BLaER1 treated with 17β-estradiol and CSF1 and Interleukin-3, amounts not matched to agents 10 nM and 100 nM (cell line): Measurements from ENCODE around the gene SMTNL2.

ENCODE experiments used
- H3K27ac ChIP-seq, 11 experiments: shearing (Covaris generic); formaldehyde crosslinking; 2 replicates each; pipeline ENCODE4 v1.8.1; 2022
- H3K27me3 ChIP-seq, 11 experiments: shearing (Covaris generic); formaldehyde crosslinking; 2 replicates each; pipeline ENCODE4 v1.8.1; 2022
- H3K36me3 ChIP-seq, 11 experiments: shearing (Covaris generic); formaldehyde crosslinking; 2 replicates each; pipeline ENCODE4 v1.8.1; 2022
- H3K4me1 ChIP-seq, 10 experiments: shearing (Covaris generic); formaldehyde crosslinking; 2 replicates each; pipeline ENCODE4 v1.8.1; 2022
- H3K4me2 ChIP-seq, 11 experiments: shearing (Covaris generic); formaldehyde crosslinking; 2 replicates each; pipeline ENCODE4 v1.8.1; 2022
- H3K4me3 ChIP-seq, 10 experiments: shearing (Covaris generic); formaldehyde crosslinking; 2 replicates each; pipeline ENCODE4 v1.8.1; 2022
- H3K9ac ChIP-seq, 11 experiments: shearing (Covaris generic); formaldehyde crosslinking; 2 replicates each; pipeline ENCODE4 v1.8.1; 2022
- H3K9me3 ChIP-seq, 11 experiments: shearing (Covaris generic); formaldehyde crosslinking; replicated peaks in 1 of 11; 2 replicates each; pipeline ENCODE4 v1.8.1; 2022
- H4K20me1 ChIP-seq, 11 experiments: shearing (Covaris generic); formaldehyde crosslinking; 2 replicates each; pipeline ENCODE4 v1.8.1; 2022
- Cebpa-rat ChIP-seq, 11 experiments: shearing (Covaris generic); IDR thresholded peaks; 2 replicates each; pipeline ENCODE4 v1.8.1; 2022

The SMTNL2 gene

GRCh38 chr17:4542726-4543191 is 41.6 kb upstream of the SMTNL2 start:
- TF ChIP-seq Cebpa-rat (IDR thresholded peaks at IDR 0.05) = no peak
- H3K9ac ChIP-seq = peak overlapping the region in 1 of 11 experiments; percentile 6; a peak in 2 of 22 replicates
- no peak overlapping the region for H3K4me2 ChIP-seq
- peaks cover 0 to 95% (median 90%) of the 10 kb centered on the region in 11 experiments; a peak in 19 of 22 replicates for H4K20me1 ChIP-seq
- no peak overlapping the region for H3K4me3 ChIP-seq
- H3K4me1 ChIP-seq = peaks cover 7 to 39% (median 22%) of the 10 kb centered on the region in 10 experiments
- H3K27ac ChIP-seq = no peak overlapping the region
- H3K36me3 ChIP-seq = peaks cover 71 to 96% (median 95%) of the 10 kb centered on the region in 11 experiments
- H3K9me3 ChIP-seq = no peaks in the 10 kb centered on the region
- no peaks in the 10 kb centered on the region for H3K27me3 ChIP-seq

- no peak overlapping the region for H3K4me3 ChIP-seq
- no peaks in the 10 kb centered on the region for H3K27me3 ChIP-seq
- no peak overlapping the region for H3K27ac ChIP-seq
- H3K9me3 ChIP-seq = no peaks in the 10 kb centered on the region
- peaks cover 76 to 96% (median 95%) of the 10 kb centered on the region in 11 experiments for H3K36me3 ChIP-seq
- no peak overlapping the region for H3K9ac ChIP-seq
- peaks cover 0 to 30% (median 14%) of the 10 kb centered on the region in 10 experiments; a peak in 17 of 20 replicates for H3K4me1 ChIP-seq
- no peak for TF ChIP-seq Cebpa-rat (IDR thresholded peaks at IDR 0.05)
- no peak overlapping the region for H3K4me2 ChIP-seq
- H4K20me1 ChIP-seq = peaks cover 0 to 95% (median 90%) of the 10 kb centered on the region in 11 experiments; a peak in 18 of 22 replicates
These were observed 40.7 kb upstream of the SMTNL2 start for GRCh38 chr17:4543557-4544026.

GRCh38 chr17:4544135-4544950 is 40.0 kb upstream of the SMTNL2 start:
- H3K36me3 ChIP-seq = peaks cover 76 to 96% (median 95%) of the 10 kb centered on the region in 11 experiments
- H4K20me1 ChIP-seq = peaks cover 0 to 95% (median 90%) of the 10 kb centered on the region in 11 experiments; a peak in 18 of 22 replicates
- H3K4me3 ChIP-seq = no peak overlapping the region

GRCh38 chr17:4544951-4545216 is 39.4 kb upstream of the SMTNL2 start:
- Histone ChIP-seq H3K27me3 (no peaks in the 10 kb centered on the region), H3K36me3 (peaks cover 76 to 96% (median 95%) of the 10 kb centered on the region in 11 experiments), H3K4me3 (no peak overlapping the region)

More at GRCh38 chr17:4544135-4544950, 40.0 kb upstream of the SMTNL2 start:
- no peaks in the 10 kb centered on the region for H3K9me3 ChIP-seq
- H3K4me2 ChIP-seq = no peak overlapping the region
- H3K9ac ChIP-seq = no peak overlapping the region
- no peak for TF ChIP-seq Cebpa-rat (IDR thresholded peaks at IDR 0.05)
- peaks cover 0 to 23% (median 6%) of the 10 kb centered on the region in 10 experiments; a peak in 14 of 20 replicates for H3K4me1 ChIP-seq
- no peaks in the 10 kb centered on the region for H3K27me3 ChIP-seq
- no peak overlapping the region for H3K27ac ChIP-seq

GRCh38 chr17:4545217-4545951 is 38.9 kb upstream of the SMTNL2 start:
- Histone ChIP-seq H3K27ac (no peak overlapping the region), H3K36me3 (peaks cover 76 to 96% (median 95%) of the 10 kb centered on the region in 11 experiments)

More at GRCh38 chr17:4544951-4545216, 39.4 kb upstream of the SMTNL2 start:
- Histone ChIP-seq H3K9me3 (no peaks in the 10 kb centered on the region), H3K4me2 (no peak overlapping the region), H3K4me1 (peaks cover 0 to 17% (median under 1%) of the 10 kb centered on the region in 10 experiments; a peak in 9 of 20 replicates), H4K20me1 (peaks cover 0 to 95% (median 90%) of the 10 kb centered on the region in 11 experiments; a peak in 18 of 22 replicates), H3K27ac (no peak overlapping the region), H3K9ac (no peak overlapping the region)
- TF ChIP-seq Cebpa-rat (IDR thresholded peaks at IDR 0.05) = no peak

GRCh38 chr17:4547118-4547906 is 37.0 kb upstream of the SMTNL2 start:
- Histone ChIP-seq H3K27ac (no peak overlapping the region), H3K9me3 (no peaks in the 10 kb centered on the region), H4K20me1 (peaks cover 0 to 95% (median 88%) of the 10 kb centered on the region in 11 experiments; a peak in 18 of 22 replicates), H3K36me3 (peaks cover 79 to 96% (median 95%) of the 10 kb centered on the region in 11 experiments), H3K9ac (no peak overlapping the region; a peak in 1 of 22 replicates), H3K4me1 (no peaks in the 10 kb centered on the region; a peak in 1 of 20 replicates), H3K27me3 (no peaks in the 10 kb centered on the region), H3K4me2 (no peak overlapping the region), H3K4me3 (no peak overlapping the region)
- TF ChIP-seq Cebpa-rat (IDR thresholded peaks at IDR 0.05) = no peak

More at GRCh38 chr17:4545217-4545951, 38.9 kb upstream of the SMTNL2 start:
- TF ChIP-seq Cebpa-rat (IDR thresholded peaks at IDR 0.05) = no peak
- no peak overlapping the region for H3K4me3 ChIP-seq
- peaks cover 0 to 12% (median 0%) of the 10 kb centered on the region in 10 experiments; a peak in 3 of 20 replicates for H3K4me1 ChIP-seq
- H3K9ac ChIP-seq = no peak overlapping the region
- H3K27me3 ChIP-seq = no peaks in the 10 kb centered on the region
- peaks cover 0 to 95% (median 90%) of the 10 kb centered on the region in 11 experiments; a peak in 18 of 22 replicates for H4K20me1 ChIP-seq
- H3K4me2 ChIP-seq = no peak overlapping the region
- H3K9me3 ChIP-seq = no peaks in the 10 kb centered on the region

GRCh38 chr17:4548061-4548461 is 36.3 kb upstream of the SMTNL2 start:
- peaks cover 0 to 3% (median under 1%) of the 10 kb centered on the region in 10 experiments; a peak in 11 of 20 replicates for H3K4me1 ChIP-seq
- H3K27me3 ChIP-seq = no peaks in the 10 kb centered on the region
- no peak overlapping the region for H3K27ac ChIP-seq
- no peak overlapping the region for H3K4me2 ChIP-seq
- no peaks in the 10 kb centered on the region for H3K9me3 ChIP-seq
- no peak overlapping the region for H3K4me3 ChIP-seq
- H4K20me1 ChIP-seq = peaks cover 0 to 95% (median 81%) of the 10 kb centered on the region in 11 experiments; a peak in 18 of 22 replicates
- TF ChIP-seq Cebpa-rat (IDR thresholded peaks at IDR 0.05) = no peak
- H3K9ac ChIP-seq = no peak overlapping the region
- H3K36me3 ChIP-seq = peaks cover 78 to 96% (median 95%) of the 10 kb centered on the region in 11 experiments
